Measurements from ENCODE around the gene FADS2.

The FADS2 gene

DNA sequence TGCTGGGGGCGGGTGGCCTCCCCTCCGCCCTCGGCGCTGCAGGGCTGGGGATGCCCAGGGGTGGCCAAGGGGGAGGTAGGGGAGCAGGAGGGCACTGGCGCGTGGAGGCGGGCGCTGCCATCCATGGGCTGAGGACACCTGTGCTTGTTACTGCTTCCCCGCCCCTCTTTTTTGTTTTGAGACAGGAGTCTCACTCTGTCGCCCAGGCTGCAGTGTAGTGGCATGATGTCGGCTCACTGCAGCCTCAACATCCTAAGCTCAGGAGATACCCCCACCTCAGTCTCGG, 63.9 kb downstream of the FADS2 start:
- no peak overlapping the region for H3K9ac ChIP-seq (ENCODE audit: low read length)
- H3K9me3 ChIP-seq (ENCODE audit: control insufficient read depth, insufficient read depth, low read depth, low read length): peaks cover 1% of the 10 kb centered on the region; the same call in 1 of the 2 replicates
- peaks cover 11% of the 10 kb centered on the region for H3K4me1 ChIP-seq (ENCODE audit: control insufficient read depth, insufficient read depth, low read length)
- H3K36me3 ChIP-seq (ENCODE audit: control insufficient read depth, insufficient read depth, low read length): no peaks in the 10 kb centered on the region
- no peak overlapping the region for H3K27ac ChIP-seq (ENCODE audit: low read depth, low read length)
- H3K27me3 ChIP-seq (ENCODE audit: control insufficient read depth, insufficient read depth, low read length): no peaks in the 10 kb centered on the region; the same call in 1 of the 2 replicates
- peak overlapping the region; percentile 95 for H3K4me3 ChIP-seq (ENCODE audit: low read depth, low read length)

DNA sequence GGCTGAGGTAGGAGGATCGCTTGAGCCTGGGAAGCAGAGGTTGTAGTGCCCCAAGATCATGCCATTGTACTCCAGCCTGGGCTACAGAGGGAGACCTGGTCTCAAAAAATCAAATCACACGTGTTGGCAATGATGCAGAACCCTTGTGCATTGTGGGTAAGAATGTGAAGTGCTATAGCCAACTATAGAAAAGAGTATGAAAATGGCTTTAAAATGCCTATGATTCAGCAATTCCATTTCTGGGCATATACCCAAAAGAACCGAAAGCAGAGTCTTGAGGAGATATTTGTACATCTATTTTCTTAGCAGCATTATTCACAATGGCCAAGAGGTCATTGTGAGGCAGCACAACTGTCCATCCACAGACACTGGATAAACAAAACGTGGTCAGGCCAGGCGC, 65.9 kb downstream of the FADS2 start:
- Histone ChIP-seq H3K27ac (ENCODE audit: low read depth, low read length) (no peak overlapping the region), H3K36me3 (ENCODE audit: control insufficient read depth, insufficient read depth, low read length) (no peaks in the 10 kb centered on the region), H3K9ac (ENCODE audit: low read length) (no peak overlapping the region), H3K27me3 (ENCODE audit: control insufficient read depth, insufficient read depth, low read length) (no peaks in the 10 kb centered on the region; the same call in 1 of the 2 replicates), H3K4me1 (ENCODE audit: control insufficient read depth, insufficient read depth, low read length) (peaks cover 20% of the 10 kb centered on the region), H3K4me3 (ENCODE audit: low read depth, low read length) (no peak overlapping the region), H3K9me3 (ENCODE audit: control insufficient read depth, insufficient read depth, low read depth, low read length) (no peaks in the 10 kb centered on the region)

- H3K4me3 ChIP-seq (ENCODE audit: low read depth, low read length): no peak overlapping the region
- H3K27me3 ChIP-seq (ENCODE audit: control insufficient read depth, insufficient read depth, low read length): no peaks in the 10 kb centered on the region; the same call in 1 of the 2 replicates
- H3K9me3 ChIP-seq (ENCODE audit: control insufficient read depth, insufficient read depth, low read depth, low read length): no peaks in the 10 kb centered on the region
- no peak overlapping the region for H3K27ac ChIP-seq (ENCODE audit: low read depth, low read length)
- peaks cover 18% of the 10 kb centered on the region for H3K4me1 ChIP-seq (ENCODE audit: control insufficient read depth, insufficient read depth, low read length)
- H3K36me3 ChIP-seq (ENCODE audit: control insufficient read depth, insufficient read depth, low read length): no peaks in the 10 kb centered on the region
- H3K9ac ChIP-seq (ENCODE audit: low read length): no peak overlapping the region
These were observed 67.1 kb downstream of the FADS2 start for GRCh38 chr11:61895046-61895717.

DNA sequence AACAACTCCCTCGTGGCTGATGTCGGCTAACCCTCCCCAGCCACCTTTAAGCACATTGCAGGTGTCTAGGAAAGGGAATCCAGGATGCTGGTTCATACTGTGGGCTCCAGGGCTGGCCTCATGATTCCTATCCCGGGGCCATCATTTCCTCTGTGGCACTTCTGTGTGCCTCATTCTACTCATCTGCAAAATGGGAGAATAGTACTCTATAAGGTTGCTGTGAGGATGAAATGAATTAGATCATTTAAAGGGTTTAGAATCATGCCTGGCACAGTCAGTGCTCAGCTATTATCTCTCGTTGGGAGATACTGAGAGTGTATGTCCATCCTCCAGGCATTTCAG, 67.6 kb downstream of the FADS2 start:
- Histone ChIP-seq H3K4me1 (ENCODE audit: control insufficient read depth, insufficient read depth, low read length) (peaks cover 13% of the 10 kb centered on the region), H3K27ac (ENCODE audit: low read depth, low read length) (no peak overlapping the region), H3K4me3 (ENCODE audit: low read depth, low read length) (no peak overlapping the region), H3K36me3 (ENCODE audit: control insufficient read depth, insufficient read depth, low read length) (no peaks in the 10 kb centered on the region), H3K27me3 (ENCODE audit: control insufficient read depth, insufficient read depth, low read length) (no peaks in the 10 kb centered on the region; the same call in 1 of the 2 replicates), H3K9me3 (ENCODE audit: control insufficient read depth, insufficient read depth, low read depth, low read length) (no peaks in the 10 kb centered on the region), H3K9ac (ENCODE audit: low read length) (no peak overlapping the region)

- no peaks in the 10 kb centered on the region; the same call in 1 of the 2 replicates for H3K27me3 ChIP-seq (ENCODE audit: control insufficient read depth, insufficient read depth, low read length)
- H3K9me3 ChIP-seq (ENCODE audit: control insufficient read depth, insufficient read depth, low read depth, low read length): no peaks in the 10 kb centered on the region
- H3K27ac ChIP-seq (ENCODE audit: low read depth, low read length): no peak overlapping the region
- H3K4me1 ChIP-seq (ENCODE audit: control insufficient read depth, insufficient read depth, low read length): peaks cover 10% of the 10 kb centered on the region
- H3K4me3 ChIP-seq (ENCODE audit: low read depth, low read length): no peak overlapping the region
- no peak overlapping the region for H3K9ac ChIP-seq (ENCODE audit: low read length)
- H3K36me3 ChIP-seq (ENCODE audit: control insufficient read depth, insufficient read depth, low read length): no peaks in the 10 kb centered on the region
These were observed 68.7 kb downstream of the FADS2 start for GRCh38 chr11:61896665-61897386.

GRCh38 chr11:61897387-61898246, 69.5 kb downstream of the FADS2 start:
- peaks cover 12% of the 10 kb centered on the region for H3K4me1 ChIP-seq (ENCODE audit: control insufficient read depth, insufficient read depth, low read length)
- no peak overlapping the region for H3K4me3 ChIP-seq (ENCODE audit: low read depth, low read length)
- no peak overlapping the region for H3K9ac ChIP-seq (ENCODE audit: low read length)
- no peaks in the 10 kb centered on the region for H3K36me3 ChIP-seq (ENCODE audit: control insufficient read depth, insufficient read depth, low read length)
- H3K9me3 ChIP-seq (ENCODE audit: control insufficient read depth, insufficient read depth, low read depth, low read length): no peaks in the 10 kb centered on the region
- H3K27ac ChIP-seq (ENCODE audit: low read depth, low read length): no peak overlapping the region
- no peaks in the 10 kb centered on the region; the same call in 1 of the 2 replicates for H3K27me3 ChIP-seq (ENCODE audit: control insufficient read depth, insufficient read depth, low read length)

GRCh38 chr11:61898247-61898582, 70.1 kb downstream of the FADS2 start:
- no peak overlapping the region for H3K4me3 ChIP-seq (ENCODE audit: low read depth, low read length)
- no peaks in the 10 kb centered on the region for H3K27me3 ChIP-seq (ENCODE audit: control insufficient read depth, insufficient read depth, low read length)
- no peaks in the 10 kb centered on the region for H3K36me3 ChIP-seq (ENCODE audit: control insufficient read depth, insufficient read depth, low read length)
- H3K9me3 ChIP-seq (ENCODE audit: control insufficient read depth, insufficient read depth, low read depth, low read length): no peaks in the 10 kb centered on the region
- H3K27ac ChIP-seq (ENCODE audit: low read depth, low read length): no peak overlapping the region
- peaks cover 13% of the 10 kb centered on the region for H3K4me1 ChIP-seq (ENCODE audit: control insufficient read depth, insufficient read depth, low read length)
- H3K9ac ChIP-seq (ENCODE audit: low read length): no peak overlapping the region

DNA sequence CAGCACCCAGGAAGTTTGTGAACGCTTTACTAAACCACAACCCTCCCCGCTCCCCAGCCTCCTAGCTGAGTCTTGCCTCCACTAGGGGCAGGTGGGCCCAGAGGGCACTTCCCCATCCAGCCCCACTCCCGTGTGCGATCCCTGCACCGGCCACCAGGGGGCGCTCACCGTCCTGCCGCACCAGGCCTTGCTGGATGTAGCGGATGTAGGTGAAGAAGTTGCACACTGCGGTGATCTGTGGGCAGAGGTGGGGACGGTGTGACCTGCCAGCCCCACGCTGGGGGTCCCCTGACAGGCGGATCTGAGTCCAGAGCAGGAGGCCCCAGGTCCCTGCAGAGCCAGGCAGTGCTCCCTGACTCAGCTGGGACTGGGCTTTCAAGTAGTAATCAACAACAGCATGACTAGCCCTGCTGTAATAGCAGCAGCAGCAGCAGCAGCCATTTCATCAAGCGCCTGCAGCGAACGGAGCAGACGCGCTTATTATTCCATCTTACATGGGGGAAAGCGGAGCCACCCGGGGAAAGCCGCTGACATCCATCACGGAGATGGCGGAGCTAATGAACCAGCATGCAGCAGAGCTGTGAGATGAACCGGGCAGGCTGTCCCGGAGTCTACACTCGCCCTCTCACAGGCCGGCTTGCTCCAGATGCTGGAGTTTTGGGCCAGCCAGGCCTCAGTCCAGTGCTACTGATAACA, 71.2 kb downstream of the FADS2 start:
- Histone ChIP-seq H3K9me3 (ENCODE audit: control insufficient read depth, insufficient read depth, low read depth, low read length) (no peaks in the 10 kb centered on the region), H3K9ac (ENCODE audit: low read length) (no peak overlapping the region), H3K27ac (ENCODE audit: low read depth, low read length) (no peak overlapping the region), H3K36me3 (ENCODE audit: control insufficient read depth, insufficient read depth, low read length) (no peaks in the 10 kb centered on the region), H3K4me1 (ENCODE audit: control insufficient read depth, insufficient read depth, low read length) (peaks cover 16% of the 10 kb centered on the region), H3K27me3 (ENCODE audit: control insufficient read depth, insufficient read depth, low read length) (no peaks in the 10 kb centered on the region), H3K4me3 (ENCODE audit: low read depth, low read length) (no peak overlapping the region)

DNA sequence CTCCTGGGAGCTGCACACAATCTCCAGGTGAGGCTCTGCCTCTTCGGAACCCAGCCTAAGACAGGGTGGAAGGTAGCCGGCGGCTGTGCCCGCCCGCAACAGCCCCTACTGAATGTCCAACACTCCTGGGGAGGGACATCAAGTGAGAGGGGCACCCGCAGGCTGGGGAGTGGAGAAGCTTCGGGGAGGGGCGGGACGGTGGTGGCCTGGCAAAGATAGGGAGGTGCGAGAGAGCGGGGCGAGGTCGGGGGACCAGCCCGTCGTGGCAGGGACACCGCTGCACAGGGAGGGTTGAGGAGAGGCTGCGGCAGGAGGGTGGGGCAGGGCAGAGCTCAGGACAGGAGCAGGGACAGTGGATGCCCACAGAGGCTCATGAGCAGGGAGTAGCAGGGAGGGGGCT, 72.2 kb downstream of the FADS2 start:
- Histone ChIP-seq H3K9ac (ENCODE audit: low read length) (no peak overlapping the region), H3K4me1 (ENCODE audit: control insufficient read depth, insufficient read depth, low read length) (peaks cover 25% of the 10 kb centered on the region), H3K36me3 (ENCODE audit: control insufficient read depth, insufficient read depth, low read length) (no peaks in the 10 kb centered on the region), H3K27me3 (ENCODE audit: control insufficient read depth, insufficient read depth, low read length) (no peaks in the 10 kb centered on the region), H3K4me3 (ENCODE audit: low read depth, low read length) (no peak overlapping the region), H3K27ac (ENCODE audit: low read depth, low read length) (no peak overlapping the region), H3K9me3 (ENCODE audit: control insufficient read depth, insufficient read depth, low read depth, low read length) (no peaks in the 10 kb centered on the region)

GRCh38 chr11:61901397-61901796, 73.3 kb downstream of the FADS2 start:
- Histone ChIP-seq H3K36me3 (ENCODE audit: control insufficient read depth, insufficient read depth, low read length) (no peaks in the 10 kb centered on the region), H3K9ac (ENCODE audit: low read length) (no peak overlapping the region), H3K4me1 (ENCODE audit: control insufficient read depth, insufficient read depth, low read length) (peaks cover 25% of the 10 kb centered on the region), H3K27ac (ENCODE audit: low read depth, low read length) (no peak overlapping the region), H3K27me3 (ENCODE audit: control insufficient read depth, insufficient read depth, low read length) (no peaks in the 10 kb centered on the region), H3K4me3 (ENCODE audit: low read depth, low read length) (no peak overlapping the region), H3K9me3 (ENCODE audit: control insufficient read depth, insufficient read depth, low read depth, low read length) (no peaks in the 10 kb centered on the region)
